GM23338 (cell line): ENCODE data around the gene ITPR2. TPM values are rescaled to one million over a fixed set of nuclear protein-coding genes. Genes with fewer than 3 reads are reported as not detected.

ENCODE experiments used
- ATAC-seq: fragments of 200-7000 bp; cut with Tn5 transposase; 3 replicates; pipeline ENCODE4 v1.9.1; 2020
- DNase-seq: peaks from one replicate; pipeline ENCODE4 v3.0.0-alpha.2; 2015; ENCODE audit warnings: low spot score
- H2AFZ ChIP-seq: fragments of 200-600 bp; sonication (generic); 2 replicates; pipeline ENCODE4 v1.8.0; 2016; ENCODE audit warnings: antibody characterized with exemption, mild to moderate bottlenecking, moderate library complexity
- H3F3A ChIP-seq: fragments of 200-600 bp; sonication (generic); replicated peaks from 2 replicates; pipeline ENCODE4 v1.8.0; 2017; ENCODE audit warnings: antibody characterized with exemption, mixed run types, low read depth
- H3K27ac ChIP-seq: fragments of 200-600 bp; sonication (generic); 2 replicates; pipeline ENCODE4 v1.6.1; 2016; ENCODE audit warnings: low read depth
- H3K27me3 ChIP-seq: fragments of 200-600 bp; sonication (generic); 2 replicates; pipeline ENCODE4 v1.8.0; 2016; ENCODE audit warnings: mild to moderate bottlenecking, mixed run types, moderate library complexity; ENCODE audit not compliant: insufficient read depth
- H3K36me3 ChIP-seq: fragments of 200-600 bp; sonication (generic); 2 replicates; pipeline ENCODE4 v1.8.0; 2016; ENCODE audit warnings: mild to moderate bottlenecking; ENCODE audit not compliant: insufficient read depth
- H3K4me1 ChIP-seq: fragments of 200-600 bp; sonication (generic); 2 replicates; pipeline ENCODE4 v1.8.0; 2016; ENCODE audit warnings: mild to moderate bottlenecking, moderate library complexity; ENCODE audit not compliant: insufficient read depth
- H3K4me2 ChIP-seq: fragments of 200-600 bp; sonication (generic); 2 replicates; pipeline ENCODE4 v1.7.1; 2017; ENCODE audit warnings: mixed run types
- H3K4me3 ChIP-seq: fragments of 200-600 bp; sonication (generic); 2 replicates; pipeline ENCODE4 v1.6.1; 2016; ENCODE audit warnings: mixed run types
- H3K79me2 ChIP-seq: fragments of 200-600 bp; sonication (generic); replicated peaks from 2 replicates; pipeline ENCODE4 v1.8.0; 2017; ENCODE audit warnings: mild to moderate bottlenecking; ENCODE audit not compliant: insufficient read depth
- H3K9me2 ChIP-seq: fragments of 200-600 bp; sonication (generic); 2 replicates; pipeline ENCODE4 v1.8.0; 2017; ENCODE audit not compliant: insufficient read depth
- H4K20me1 ChIP-seq: fragments of 200-600 bp; sonication (generic); replicated peaks from 2 replicates; pipeline ENCODE4 v1.8.0; 2017; ENCODE audit warnings: mild to moderate bottlenecking; ENCODE audit not compliant: insufficient read depth
- H3K27ac Mint-ChIP-seq: 2 replicates; pipeline ENCODE4 v1.8.0; 2020; ENCODE audit warnings: inconsistent platforms, mild to moderate bottlenecking, moderate library complexity, mixed read lengths
- H3K27me3 Mint-ChIP-seq: 3 replicates; pipeline ENCODE4 v1.8.0; 2022; ENCODE audit warnings: low read depth, mild to moderate bottlenecking, moderate library complexity, mixed read lengths, inconsistent platforms; ENCODE audit not compliant: insufficient read depth, poor library complexity
- H3K36me3 Mint-ChIP-seq: 3 replicates; pipeline ENCODE4 v1.8.0; 2021; ENCODE audit warnings: low read depth, mild to moderate bottlenecking, inconsistent platforms, moderate library complexity, mixed read lengths
- H3K4me1 Mint-ChIP-seq: 3 replicates; pipeline ENCODE4 v1.8.0; 2020; ENCODE audit warnings: mild to moderate bottlenecking, inconsistent platforms, mixed read lengths
- H3K4me3 Mint-ChIP-seq: 3 replicates; pipeline ENCODE4 v1.8.0; 2021; ENCODE audit warnings: moderate library complexity, mild to moderate bottlenecking, inconsistent platforms, mixed read lengths
- H3K9me3 Mint-ChIP-seq: 3 replicates; pipeline ENCODE4 v1.8.0; 2020; ENCODE audit warnings: moderate library complexity, mild to moderate bottlenecking, inconsistent platforms, mixed read lengths
- CREB1 ChIP-seq: fragments of 250-450 bp; sonication (Bioruptor Pico); IDR thresholded peaks from 2 replicates; pipeline ENCODE4 v1.5.0; 2020; ENCODE audit warnings: low read depth, mild to moderate bottlenecking, moderate library complexity
- EZH2 ChIP-seq: fragments of 200-600 bp; sonication (generic); IDR thresholded peaks from one replicate; pipeline ENCODE4 v1.8.0; 2017; ENCODE audit warnings: antibody characterized with exemption, mild to moderate bottlenecking, low read depth; ENCODE audit not compliant: unreplicated experiment
- EZH2phosphoT487 ChIP-seq: fragments of 200-600 bp; sonication (generic); IDR thresholded peaks from one replicate; pipeline ENCODE4 v1.8.1; 2018; ENCODE audit warnings: antibody characterized with exemption; ENCODE audit not compliant: unreplicated experiment
- JUNB ChIP-seq: IDR thresholded peaks from one replicate; pipeline ENCODE4 v1.6.1; 2016; ENCODE audit warnings: antibody characterized with exemption; ENCODE audit not compliant: unreplicated experiment
- NANOG ChIP-seq: IDR thresholded peaks from 2 replicates; pipeline ENCODE4 v1.6.1; 2016; ENCODE audit warnings: antibody characterized with exemption, borderline replicate concordance
- REST ChIP-seq: IDR thresholded peaks from one replicate; pipeline ENCODE4 v1.6.1; 2018; ENCODE audit warnings: antibody characterized with exemption; ENCODE audit not compliant: unreplicated experiment
- STAT1 ChIP-seq: IDR thresholded peaks from one replicate; pipeline ENCODE4 v1.6.1; 2016; ENCODE audit warnings: antibody characterized with exemption; ENCODE audit not compliant: unreplicated experiment
- ZNF114 ChIP-seq: fragments of 250-450 bp; sonication (Bioruptor Pico); IDR thresholded peaks from 2 replicates; pipeline ENCODE4 v1.5.0; 2020; ENCODE audit warnings: mild to moderate bottlenecking, moderate library complexity
- ZNF331 ChIP-seq: fragments of 250-450 bp; sonication (Bioruptor Pico); IDR thresholded peaks from 2 replicates; pipeline ENCODE4 v1.5.0; 2020; ENCODE audit warnings: low read depth, mild to moderate bottlenecking, moderate library complexity
- polyA plus RNA-seq: library from polyadenylated mRNA; unstranded; fragments of >200 nt; fragmentation: Nextera tagmentation; extraction: Ambion mirVana; gene quantifications from 2 replicates; pipeline ENCODE4 v1.2.1, GENCODE V29; 2016
- total RNA-seq: library from RNA; depleted of rRNA; stranded (reverse); fragments of >200 nt; shearing (Covaris generic); gene quantifications from 2 replicates; pipeline ENCODE4 v1.2.3, GENCODE V29; 2014
- TF ChIP-seq, protein P1 (sequence below), 2 experiments: fragments of 200-600 bp in 1 of 2; sonication (generic) in 1 of 2; conservative IDR thresholded peaks; 2 replicates each; pipeline versions ENCODE4 v1.5.1 to v1.6.1; 2016 to 2017; ENCODE audit warnings: antibody characterized with exemption in 2 of 2, low read depth in 2 of 2, mild to moderate bottlenecking in 2 of 2, moderate library complexity in 1 of 2
- TF ChIP-seq, protein P2 (sequence below): fragments of 250-450 bp; sonication (Bioruptor Pico); IDR thresholded peaks from 2 replicates; pipeline ENCODE4 v1.5.0; 2020; ENCODE audit warnings: mild to moderate bottlenecking, moderate library complexity
- TF ChIP-seq, protein P3 (sequence below): IDR thresholded peaks from 2 replicates; pipeline ENCODE4 v1.6.1; 2016; ENCODE audit warnings: antibody characterized with exemption

ITPR2 gene
- total and polyA plus RNA-seq, 2 experiments from 2014 or later, result 44.5 to 65.2 TPM

DNA sequence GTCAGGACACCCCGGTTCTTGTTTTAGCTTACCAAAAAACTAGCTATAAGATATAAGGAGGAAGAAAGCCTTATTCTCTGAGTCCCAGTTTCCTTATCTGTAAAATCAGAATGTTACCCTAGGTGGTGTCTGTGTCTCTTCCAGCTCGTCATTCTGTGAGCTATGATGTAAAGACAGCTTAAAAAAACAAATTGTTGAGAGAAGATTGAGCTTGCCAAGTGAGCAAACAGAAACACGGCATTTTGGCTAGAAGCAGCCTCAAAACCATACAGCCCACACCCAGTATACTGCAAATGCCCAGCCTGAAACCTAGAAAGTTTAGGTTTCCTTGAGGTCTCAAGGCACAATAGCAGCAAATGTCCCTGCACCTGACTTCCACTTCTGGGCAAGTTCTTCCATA is 486.3 kb downstream of the ITPR2 start:
- Histone ChIP-seq H3K27ac (no peak overlapping the region), H3K4me2 (no peak overlapping the region), H3K36me3 (no peaks in the 10 kb centered on the region), H3K4me3 (no peak overlapping the region), H3K9me2 (no peaks in the 10 kb centered on the region), H3F3A (no peaks in the 10 kb centered on the region), H3K79me2 (no peaks in the 10 kb centered on the region), H4K20me1 (no peaks in the 10 kb centered on the region), H3K27me3 (no peaks in the 10 kb centered on the region), H2AFZ (no peak overlapping the region), H3K4me1 (peaks cover 8% of the 10 kb centered on the region)
- DNase-seq (no peak), ATAC-seq (no peak)
- Mint-ChIP-seq H3K27ac (no peak overlapping the region), H3K36me3 (no peaks in the 10 kb centered on the region), H3K9me3 (no peaks in the 10 kb centered on the region), H3K4me1 (peaks cover 4% of the 10 kb centered on the region), H3K4me3 (no peak overlapping the region), H3K27me3 (no peaks in the 10 kb centered on the region)
- TF ChIP-seq REST (no peak), ZNF114 (CRISPR knock-in tag) (no peak), NANOG (no peak), EZH2 (no peak), CREB1 (CRISPR knock-in tag) (no peak), STAT1 (no peak), EZH2phosphoT487 (no peak), ZNF331 (CRISPR knock-in tag) (no peak), JUNB (no peak)
- TF ChIP-seq, protein P1, sequence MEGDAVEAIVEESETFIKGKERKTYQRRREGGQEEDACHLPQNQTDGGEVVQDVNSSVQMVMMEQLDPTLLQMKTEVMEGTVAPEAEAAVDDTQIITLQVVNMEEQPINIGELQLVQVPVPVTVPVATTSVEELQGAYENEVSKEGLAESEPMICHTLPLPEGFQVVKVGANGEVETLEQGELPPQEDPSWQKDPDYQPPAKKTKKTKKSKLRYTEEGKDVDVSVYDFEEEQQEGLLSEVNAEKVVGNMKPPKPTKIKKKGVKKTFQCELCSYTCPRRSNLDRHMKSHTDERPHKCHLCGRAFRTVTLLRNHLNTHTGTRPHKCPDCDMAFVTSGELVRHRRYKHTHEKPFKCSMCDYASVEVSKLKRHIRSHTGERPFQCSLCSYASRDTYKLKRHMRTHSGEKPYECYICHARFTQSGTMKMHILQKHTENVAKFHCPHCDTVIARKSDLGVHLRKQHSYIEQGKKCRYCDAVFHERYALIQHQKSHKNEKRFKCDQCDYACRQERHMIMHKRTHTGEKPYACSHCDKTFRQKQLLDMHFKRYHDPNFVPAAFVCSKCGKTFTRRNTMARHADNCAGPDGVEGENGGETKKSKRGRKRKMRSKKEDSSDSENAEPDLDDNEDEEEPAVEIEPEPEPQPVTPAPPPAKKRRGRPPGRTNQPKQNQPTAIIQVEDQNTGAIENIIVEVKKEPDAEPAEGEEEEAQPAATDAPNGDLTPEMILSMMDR (conservative IDR thresholded peaks at IDR 0.05; ENCODE audit: low read depth in 2 of 2), result no peak
- TF ChIP-seq, protein P2, sequence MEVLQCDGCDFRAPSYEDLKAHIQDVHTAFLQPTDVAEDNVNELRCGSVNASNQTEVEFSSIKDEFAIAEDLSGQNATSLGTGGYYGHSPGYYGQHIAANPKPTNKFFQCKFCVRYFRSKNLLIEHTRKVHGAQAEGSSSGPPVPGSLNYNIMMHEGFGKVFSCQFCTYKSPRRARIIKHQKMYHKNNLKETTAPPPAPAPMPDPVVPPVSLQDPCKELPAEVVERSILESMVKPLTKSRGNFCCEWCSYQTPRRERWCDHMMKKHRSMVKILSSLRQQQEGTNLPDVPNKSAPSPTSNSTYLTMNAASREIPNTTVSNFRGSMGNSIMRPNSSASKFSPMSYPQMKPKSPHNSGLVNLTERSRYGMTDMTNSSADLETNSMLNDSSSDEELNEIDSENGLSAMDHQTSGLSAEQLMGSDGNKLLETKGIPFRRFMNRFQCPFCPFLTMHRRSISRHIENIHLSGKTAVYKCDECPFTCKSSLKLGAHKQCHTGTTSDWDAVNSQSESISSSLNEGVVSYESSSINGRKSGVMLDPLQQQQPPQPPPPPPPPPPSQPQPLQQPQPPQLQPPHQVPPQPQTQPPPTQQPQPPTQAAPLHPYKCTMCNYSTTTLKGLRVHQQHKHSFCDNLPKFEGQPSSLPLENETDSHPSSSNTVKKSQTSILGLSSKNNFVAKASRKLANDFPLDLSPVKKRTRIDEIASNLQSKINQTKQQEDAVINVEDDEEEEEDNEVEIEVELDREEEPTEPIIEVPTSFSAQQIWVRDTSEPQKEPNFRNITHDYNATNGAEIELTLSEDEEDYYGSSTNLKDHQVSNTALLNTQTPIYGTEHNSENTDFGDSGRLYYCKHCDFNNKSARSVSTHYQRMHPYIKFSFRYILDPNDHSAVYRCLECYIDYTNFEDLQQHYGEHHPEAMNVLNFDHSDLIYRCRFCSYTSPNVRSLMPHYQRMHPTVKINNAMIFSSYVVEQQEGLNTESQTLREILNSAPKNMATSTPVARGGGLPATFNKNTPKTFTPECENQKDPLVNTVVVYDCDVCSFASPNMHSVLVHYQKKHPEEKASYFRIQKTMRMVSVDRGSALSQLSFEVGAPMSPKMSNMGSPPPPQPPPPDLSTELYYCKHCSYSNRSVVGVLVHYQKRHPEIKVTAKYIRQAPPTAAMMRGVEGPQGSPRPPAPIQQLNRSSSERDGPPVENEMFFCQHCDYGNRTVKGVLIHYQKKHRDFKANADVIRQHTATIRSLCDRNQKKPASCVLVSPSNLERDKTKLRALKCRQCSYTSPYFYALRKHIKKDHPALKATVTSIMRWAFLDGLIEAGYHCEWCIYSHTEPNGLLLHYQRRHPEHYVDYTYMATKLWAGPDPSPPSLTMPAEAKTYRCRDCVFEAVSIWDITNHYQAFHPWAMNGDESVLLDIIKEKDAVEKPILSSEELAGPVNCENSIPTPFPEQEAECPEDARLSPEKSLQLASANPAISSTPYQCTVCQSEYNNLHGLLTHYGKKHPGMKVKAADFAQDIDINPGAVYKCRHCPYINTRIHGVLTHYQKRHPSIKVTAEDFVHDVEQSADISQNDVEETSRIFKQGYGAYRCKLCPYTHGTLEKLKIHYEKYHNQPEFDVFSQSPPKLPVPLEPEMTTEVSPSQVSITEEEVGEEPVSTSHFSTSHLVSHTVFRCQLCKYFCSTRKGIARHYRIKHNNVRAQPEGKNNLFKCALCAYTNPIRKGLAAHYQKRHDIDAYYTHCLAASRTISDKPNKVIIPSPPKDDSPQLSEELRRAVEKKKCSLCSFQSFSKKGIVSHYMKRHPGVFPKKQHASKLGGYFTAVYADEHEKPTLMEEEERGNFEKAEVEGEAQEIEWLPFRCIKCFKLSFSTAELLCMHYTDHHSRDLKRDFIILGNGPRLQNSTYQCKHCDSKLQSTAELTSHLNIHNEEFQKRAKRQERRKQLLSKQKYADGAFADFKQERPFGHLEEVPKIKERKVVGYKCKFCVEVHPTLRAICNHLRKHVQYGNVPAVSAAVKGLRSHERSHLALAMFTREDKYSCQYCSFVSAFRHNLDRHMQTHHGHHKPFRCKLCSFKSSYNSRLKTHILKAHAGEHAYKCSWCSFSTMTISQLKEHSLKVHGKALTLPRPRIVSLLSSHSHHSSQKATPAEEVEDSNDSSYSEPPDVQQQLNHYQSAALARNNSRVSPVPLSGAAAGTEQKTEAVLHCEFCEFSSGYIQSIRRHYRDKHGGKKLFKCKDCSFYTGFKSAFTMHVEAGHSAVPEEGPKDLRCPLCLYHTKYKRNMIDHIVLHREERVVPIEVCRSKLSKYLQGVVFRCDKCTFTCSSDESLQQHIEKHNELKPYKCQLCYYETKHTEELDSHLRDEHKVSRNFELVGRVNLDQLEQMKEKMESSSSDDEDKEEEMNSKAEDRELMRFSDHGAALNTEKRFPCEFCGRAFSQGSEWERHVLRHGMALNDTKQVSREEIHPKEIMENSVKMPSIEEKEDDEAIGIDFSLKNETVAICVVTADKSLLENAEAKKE (CRISPR knock-in tag), result no peak
- TF ChIP-seq, protein P3, sequence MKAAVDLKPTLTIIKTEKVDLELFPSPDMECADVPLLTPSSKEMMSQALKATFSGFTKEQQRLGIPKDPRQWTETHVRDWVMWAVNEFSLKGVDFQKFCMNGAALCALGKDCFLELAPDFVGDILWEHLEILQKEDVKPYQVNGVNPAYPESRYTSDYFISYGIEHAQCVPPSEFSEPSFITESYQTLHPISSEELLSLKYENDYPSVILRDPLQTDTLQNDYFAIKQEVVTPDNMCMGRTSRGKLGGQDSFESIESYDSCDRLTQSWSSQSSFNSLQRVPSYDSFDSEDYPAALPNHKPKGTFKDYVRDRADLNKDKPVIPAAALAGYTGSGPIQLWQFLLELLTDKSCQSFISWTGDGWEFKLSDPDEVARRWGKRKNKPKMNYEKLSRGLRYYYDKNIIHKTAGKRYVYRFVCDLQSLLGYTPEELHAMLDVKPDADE, result no peak
